ENCODE results near the gene PCBP3. TPM values are rescaled to one million over a fixed set of nuclear protein-coding genes. Genes with fewer than 3 reads are reported as not detected.
"Not testable (repeated sequence)": the region's sequence is repeated elsewhere in the genome, so short reads cannot be mapped to it uniquely, and the experiment has no call there.

PCBP3 gene
- total and polyA plus RNA-seq, 2 of the 8 experiments (the other 6 are each of a cell fraction or from before 2014, with no cell fraction given) = 3.5 to 6.3 TPM

DNA sequence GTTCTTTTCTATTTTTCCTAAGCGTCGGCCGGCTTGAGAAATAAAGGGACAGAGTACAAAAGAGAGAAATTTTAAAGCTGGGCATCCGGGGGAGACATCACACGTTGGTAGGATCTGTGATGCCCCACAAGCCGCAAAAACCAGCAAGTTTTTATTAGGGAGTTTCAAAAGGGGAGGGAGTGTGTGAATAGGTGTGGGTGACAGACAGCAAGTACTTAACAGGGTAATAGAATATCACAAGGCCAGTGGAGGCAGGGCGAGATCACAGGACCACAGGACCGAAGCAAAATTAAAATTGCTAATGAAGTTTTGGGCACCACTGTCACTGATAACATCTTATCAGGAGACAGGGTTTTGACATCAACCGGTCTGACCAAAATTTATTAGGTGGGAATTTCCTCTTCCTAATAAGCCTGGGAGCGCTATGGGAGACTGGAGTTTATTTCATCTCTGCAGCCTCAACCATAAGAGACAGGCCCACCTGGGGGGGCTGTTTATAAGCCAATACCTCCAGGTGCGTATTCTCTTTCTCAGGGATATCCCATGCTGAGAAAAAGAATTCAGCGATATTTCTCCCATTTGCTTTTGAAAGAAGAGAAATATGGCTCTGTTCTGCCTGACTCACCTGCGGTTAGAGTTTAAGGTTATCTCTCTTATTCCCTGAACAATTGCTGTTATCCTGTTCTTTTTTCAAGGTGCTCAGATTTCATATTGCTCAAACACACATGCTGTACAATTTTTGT is 332.3 kb downstream of the PCBP3 start:
- not testable (repeated sequence) for H2AK5ac ChIP-seq (ENCODE audit: low read depth, low read length); H3K9ac ChIP-seq (replicated peaks in 1 of 4; ENCODE audit: extremely low read depth in 1 of 4, low read depth in 3 of 4, low read length in 3 of 4); H2BK120ac ChIP-seq (replicated peaks; ENCODE audit: low read depth, low read length); H3K14ac ChIP-seq (ENCODE audit: insufficient read length); H3K9me3 ChIP-seq (ENCODE audit: insufficient read depth in 2 of 2, low read depth in 1 of 2, low read length in 1 of 2); H2BK15ac ChIP-seq (ENCODE audit: low read length); H3K36me3 ChIP-seq (ENCODE audit: control insufficient read depth in 2 of 4, insufficient read depth in 4 of 4, low read length in 3 of 4); H2BK5ac ChIP-seq (ENCODE audit: low read depth, low read length); H2AFZ ChIP-seq (ENCODE audit: low read length); H3K4ac ChIP-seq (replicated peaks; ENCODE audit: insufficient read length, low read depth, low read length); H4K5ac ChIP-seq (ENCODE audit: insufficient read length, low read depth, low read length); H3K79me2 ChIP-seq (ENCODE audit: control insufficient read depth in 1 of 2, insufficient read depth in 2 of 2, low read length in 2 of 2); H3K79me1 ChIP-seq (ENCODE audit: low read depth, low read length); FAIRE-seq; H3K18ac ChIP-seq (ENCODE audit: extremely low read depth, low read length); H2BK12ac ChIP-seq (ENCODE audit: low read depth, low read length); H2BK20ac ChIP-seq (ENCODE audit: low read length); H3K27ac ChIP-seq (ENCODE audit: low read depth, low read length); DNase-seq (ENCODE audit: low read depth in 1 of 2, low spot score in 2 of 2); H4K91ac ChIP-seq (replicated peaks; ENCODE audit: insufficient read length, low read length); H4K8ac ChIP-seq (ENCODE audit: extremely low read depth, insufficient read depth, low read length); H4K20me1 ChIP-seq (replicated peaks in 1 of 2; ENCODE audit: control insufficient read depth in 1 of 2, insufficient read depth in 2 of 2, low read length in 2 of 2); H3K56ac ChIP-seq (replicated peaks; ENCODE audit: insufficient read length, low read depth, low read length); H3K23ac ChIP-seq (ENCODE audit: insufficient read length)
- Histone ChIP-seq H3K27me3 (replicated peaks in 1 of 4; ENCODE audit: control insufficient read depth in 3 of 4, extremely low read depth in 1 of 4, insufficient read depth in 3 of 4, low read length in 3 of 4) (peaks cover 0 to 29% (median 12%) of the 10 kb centered on the region in 4 experiments; a peak in 5 of 7 replicates), H3K4me3 (ENCODE audit: extremely low read depth in 1 of 4, insufficient read depth in 2 of 4, low read depth in 3 of 4, low read length in 4 of 4) (peak overlapping the region in 2 of 4 experiments; percentile 42 to 71; a peak in 4 of 8 replicates), H3K23me2 (ENCODE audit: low read depth, low read length) (peaks cover 26% of the 10 kb centered on the region; the same call in 1 of the 2 replicates), H3K4me2 (ENCODE audit: insufficient read depth in 1 of 2, low read depth in 2 of 2, low read length in 2 of 2) (peak overlapping the region; percentile 97), H3K4me1 (replicated peaks in 1 of 4; ENCODE audit: control insufficient read depth in 3 of 4, insufficient read depth in 4 of 4, low read length in 3 of 4) (peaks cover 0 to 35% (median 20%) of the 10 kb centered on the region in 4 experiments; a peak in 6 of 7 replicates)
- CTCF ChIA-PET (ENCODE audit: partially characterized antibody) = interaction anchor here (0.8 to 1.3 kb wide), 3 partner anchors 123 to 167 kb away, joined by 3 to 4 read pairs (median 3); no protein-coding TSS in a partner anchor
- WGBS, 2 experiments (ENCODE audit: extremely low coverage in 1 of 2, insufficient coverage in 1 of 2, insufficient read length in 1 of 2, insufficient replicate concordance in 2 of 2, low coverage in 1 of 2, low lambda C conversion rate in 2 of 2, missing lambda C conversion rate in 1 of 2) = 2% methylated on average over 13 of the region's 13 CpGs; no CpG with 5 or more reads in 1 of the 2 experiments
- POLR2A ChIA-PET (ENCODE audit: partially characterized antibody) = interaction anchor here (0.9 kb wide), 2 partner anchors 166 to 168 kb away, joined by 3 read pairs; no protein-coding TSS in a partner anchor
